ENCODE results near the gene NDUFV3.
A peak's percentile ranks its signal among the peaks of the same experiment; 100 is the strongest.
"Not testable (repeated sequence)": the region's sequence is repeated elsewhere in the genome, so short reads cannot be mapped to it uniquely, and the experiment has no call there.

Gene NDUFV3

DNA sequence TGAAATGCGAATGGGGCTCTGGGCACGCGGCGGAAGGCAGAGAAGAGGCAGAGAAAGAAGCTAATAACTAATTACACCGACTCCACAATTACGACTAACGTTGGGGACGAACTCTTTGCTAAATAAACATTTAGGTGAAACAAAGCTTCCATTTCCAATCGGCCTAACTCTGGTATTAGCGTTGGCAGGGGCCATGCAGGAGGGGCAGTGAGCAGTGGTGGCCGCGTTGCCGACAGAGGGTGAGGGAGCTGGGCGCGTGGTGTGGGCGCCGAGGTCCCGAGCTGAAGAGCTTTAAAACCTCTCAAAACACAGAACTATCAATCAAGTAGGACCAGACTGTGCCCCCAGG lies 553 bp upstream of the NDUFV3 start:
- no peak for DNase-seq (ENCODE audit: low spot score)

DNA sequence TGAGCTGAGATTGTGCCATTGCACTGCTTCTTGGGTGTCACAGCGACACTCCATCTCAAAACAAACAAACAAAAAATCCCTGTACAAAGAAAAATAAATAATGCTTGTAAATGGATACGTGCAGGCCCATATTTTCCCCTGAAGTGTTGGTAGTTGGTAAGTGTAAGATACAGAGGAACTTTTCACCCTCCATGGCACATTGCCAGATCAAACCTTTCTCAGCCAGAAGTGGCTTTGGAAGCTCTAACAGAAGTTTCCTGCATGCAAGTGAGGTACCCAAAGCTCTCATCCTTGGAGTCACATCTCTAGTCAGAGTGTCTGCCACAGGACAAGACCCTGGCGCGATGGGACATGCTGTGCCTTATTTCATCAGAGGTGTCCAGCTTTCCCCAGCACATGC lies 7.3 kb downstream of the NDUFV3 start:
- no peak for DNase-seq (ENCODE audit: low spot score)

DNA sequence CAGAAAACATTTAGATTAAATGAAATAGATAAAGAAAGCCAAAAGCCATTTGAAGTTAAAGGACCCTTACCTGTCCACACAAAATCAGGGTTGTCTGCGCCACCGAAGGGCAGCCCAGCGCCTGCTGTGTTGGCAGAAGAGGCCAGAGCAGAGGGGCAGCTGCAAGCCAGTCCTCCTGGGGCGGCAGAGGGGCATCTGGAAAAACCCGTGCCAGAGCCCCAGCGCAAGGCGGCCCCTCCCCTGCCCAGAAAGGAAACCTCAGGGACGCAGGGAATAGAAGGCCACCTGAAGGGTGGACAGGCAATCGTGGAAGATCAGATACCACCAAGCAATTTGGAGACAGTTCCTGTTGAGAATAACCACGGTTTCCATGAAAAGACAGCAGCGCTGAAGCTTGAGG lies 10.7 kb downstream of the NDUFV3 start:
- no peak for DNase-seq (ENCODE audit: low spot score)

DNA sequence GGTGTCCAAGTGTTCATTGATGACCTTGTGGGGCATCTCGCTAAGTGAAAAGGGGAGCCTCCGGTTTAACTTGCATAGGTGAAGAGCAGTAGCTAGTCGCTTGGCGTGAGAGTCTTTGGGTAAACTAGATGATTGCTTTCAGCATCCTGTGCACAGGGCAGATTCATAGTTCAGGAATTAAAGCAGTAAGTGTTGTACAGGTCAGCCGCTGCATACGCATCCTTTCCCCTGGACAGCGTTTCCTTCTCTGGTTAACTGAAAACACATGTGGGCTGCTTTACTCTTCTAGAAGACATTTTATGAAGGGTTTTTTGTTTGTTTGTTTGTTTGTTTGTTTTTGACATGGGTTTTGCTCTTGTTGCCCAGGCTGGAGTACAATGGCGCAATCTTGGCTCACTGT lies 12.1 kb downstream of the NDUFV3 start:
- DNase-seq (ENCODE audit: low spot score) = no peak

DNA sequence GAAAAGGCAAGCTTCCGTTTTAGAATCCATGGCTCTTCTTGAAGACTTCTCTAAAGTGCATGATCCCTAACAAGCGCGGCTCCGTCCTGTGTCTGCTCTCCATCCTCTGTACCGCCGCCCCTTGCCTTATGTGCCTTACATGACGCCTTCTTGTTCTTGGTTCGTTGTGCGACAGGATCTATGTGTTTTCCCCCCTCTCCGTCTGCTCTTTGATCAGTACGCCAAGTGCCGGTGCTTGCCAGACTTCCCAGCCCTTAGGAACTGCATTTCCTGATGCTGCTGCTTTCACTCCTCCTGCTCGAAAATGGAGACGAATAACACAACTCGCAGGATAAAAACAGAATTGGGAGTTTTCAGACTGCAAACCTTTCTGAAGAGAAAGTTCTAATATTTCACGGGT lies 13.1 kb downstream of the NDUFV3 start:
- DNase-seq (ENCODE audit: low spot score) = no peak

DNA sequence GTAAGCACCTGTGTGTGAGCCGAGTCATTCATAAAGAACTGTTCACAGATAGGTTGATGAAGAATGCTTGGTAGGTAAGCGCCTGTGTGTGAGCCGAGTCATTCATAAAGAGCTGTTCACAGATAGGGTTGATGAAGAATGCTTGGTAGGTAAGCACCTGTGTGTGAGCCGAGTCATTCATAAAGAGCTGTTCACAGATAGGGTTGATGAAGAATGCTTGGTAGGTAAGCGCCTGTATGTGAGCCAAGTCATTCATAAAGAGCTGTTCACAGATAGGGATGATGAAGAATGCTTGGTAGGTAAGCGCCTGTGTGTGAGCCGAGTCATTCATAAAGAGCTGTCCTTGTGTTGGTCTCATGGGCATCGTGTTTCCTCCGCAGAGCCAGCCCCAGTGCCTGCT lies 15.4 kb downstream of the NDUFV3 start:
- DNase-seq (ENCODE audit: low spot score) = not testable (repeated sequence)

DNA sequence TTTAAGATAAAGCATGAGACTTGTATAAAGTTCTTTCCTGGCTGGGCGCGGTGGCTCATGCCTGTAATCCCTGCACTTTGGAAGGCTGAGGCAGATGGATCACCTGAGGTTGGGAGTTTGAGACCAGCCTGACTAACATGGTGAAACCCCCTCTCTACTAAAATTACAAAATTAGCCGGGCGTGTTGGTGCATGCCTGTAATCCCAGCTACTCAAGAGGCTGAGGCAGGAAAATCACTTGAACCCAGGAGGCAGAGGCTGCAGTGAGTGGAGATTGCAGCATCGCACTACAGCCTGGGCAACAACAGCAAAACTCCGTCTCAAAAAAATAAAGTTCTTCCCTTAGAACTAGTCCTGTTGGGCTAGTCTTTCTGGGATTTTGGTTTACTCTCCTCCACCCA lies 18.8 kb downstream of the NDUFV3 start:
- not testable (repeated sequence) for DNase-seq (ENCODE audit: low spot score)

DNA sequence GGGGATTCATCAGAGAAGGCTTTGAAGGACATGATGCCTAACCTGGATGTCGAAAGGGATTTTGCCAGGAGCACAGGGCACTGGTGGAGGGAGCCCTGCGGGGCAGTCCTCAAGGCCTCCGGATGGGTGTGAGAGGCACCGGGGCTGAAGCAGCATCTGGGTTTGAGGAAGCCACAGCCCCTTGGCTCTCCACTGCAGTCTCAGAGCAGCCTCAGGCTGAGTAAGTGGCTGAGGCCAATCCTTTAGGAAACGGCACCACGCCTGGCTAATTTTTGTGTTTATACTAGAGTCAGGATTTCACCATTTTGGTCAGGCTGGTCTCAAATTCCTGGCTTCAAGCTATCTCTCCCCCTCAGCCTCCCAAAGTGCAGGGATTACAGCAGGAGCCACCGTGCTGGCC lies 20.4 kb downstream of the NDUFV3 start:
- no peak for DNase-seq (ENCODE audit: low spot score)

DNA sequence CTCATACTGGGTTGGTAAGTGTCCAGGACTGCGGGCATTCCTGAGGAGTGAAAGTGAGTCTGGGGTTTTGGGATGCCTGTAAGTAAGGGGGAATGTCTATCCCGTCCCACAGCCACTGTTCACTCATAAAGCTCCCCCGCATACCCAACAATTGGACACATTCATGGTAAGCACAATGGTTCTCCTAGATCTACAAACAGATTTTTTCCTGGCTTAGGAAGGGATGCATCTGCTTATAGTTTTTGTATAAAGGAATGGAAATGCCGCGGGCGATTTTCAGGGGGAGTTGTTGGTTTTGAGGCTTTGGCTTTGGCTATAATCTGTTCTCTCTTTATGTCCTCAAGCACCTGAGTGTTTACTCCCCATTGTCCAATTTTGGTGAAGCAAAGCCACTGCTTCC lies 25.2 kb downstream of the NDUFV3 start:
- DNase-seq (ENCODE audit: low spot score) = no peak

DNA sequence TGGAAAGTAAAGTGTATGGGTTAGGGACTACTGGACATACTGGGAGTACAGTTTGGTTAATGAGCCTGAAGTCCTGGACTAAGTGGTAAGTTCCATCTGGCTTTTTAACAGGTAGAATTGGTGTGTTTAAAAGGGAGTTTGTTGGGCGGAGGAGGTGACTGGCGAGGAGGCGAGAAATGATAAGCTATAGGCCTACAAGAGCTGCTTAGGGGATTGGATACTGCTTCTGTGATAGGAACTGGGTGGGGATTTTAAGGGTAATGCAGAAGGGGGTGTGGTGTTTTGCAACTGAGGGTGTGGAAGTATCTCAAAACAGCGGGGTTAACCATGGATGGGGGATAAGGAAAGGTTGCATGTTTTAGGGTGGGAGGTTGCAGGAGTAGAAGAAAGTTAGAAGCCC lies 28.8 kb downstream of the NDUFV3 start:
- DNase-seq (ENCODE audit: low spot score) = no peak

DNA sequence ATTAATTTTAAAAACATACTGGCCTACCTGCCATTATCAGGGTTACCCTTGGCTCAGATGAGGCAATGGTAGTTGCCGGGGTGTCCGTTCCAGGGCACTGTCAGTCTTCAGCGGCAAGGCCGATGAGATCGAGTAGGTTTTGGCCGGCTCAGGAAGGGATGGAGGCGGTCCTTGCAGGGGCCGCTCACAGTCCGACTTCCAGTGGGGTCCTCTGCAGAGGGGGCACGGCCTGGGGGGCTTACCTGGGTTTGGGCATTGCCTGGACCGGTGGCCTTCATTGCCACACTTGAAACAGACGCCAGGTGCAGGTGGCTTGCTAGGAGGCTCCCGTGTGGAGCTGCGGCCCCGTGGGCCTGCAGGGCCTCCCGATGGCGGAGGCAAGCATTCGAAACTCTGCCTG lies 29.8 kb downstream of the NDUFV3 start:
- no peak for DNase-seq (ENCODE audit: low spot score)

DNA sequence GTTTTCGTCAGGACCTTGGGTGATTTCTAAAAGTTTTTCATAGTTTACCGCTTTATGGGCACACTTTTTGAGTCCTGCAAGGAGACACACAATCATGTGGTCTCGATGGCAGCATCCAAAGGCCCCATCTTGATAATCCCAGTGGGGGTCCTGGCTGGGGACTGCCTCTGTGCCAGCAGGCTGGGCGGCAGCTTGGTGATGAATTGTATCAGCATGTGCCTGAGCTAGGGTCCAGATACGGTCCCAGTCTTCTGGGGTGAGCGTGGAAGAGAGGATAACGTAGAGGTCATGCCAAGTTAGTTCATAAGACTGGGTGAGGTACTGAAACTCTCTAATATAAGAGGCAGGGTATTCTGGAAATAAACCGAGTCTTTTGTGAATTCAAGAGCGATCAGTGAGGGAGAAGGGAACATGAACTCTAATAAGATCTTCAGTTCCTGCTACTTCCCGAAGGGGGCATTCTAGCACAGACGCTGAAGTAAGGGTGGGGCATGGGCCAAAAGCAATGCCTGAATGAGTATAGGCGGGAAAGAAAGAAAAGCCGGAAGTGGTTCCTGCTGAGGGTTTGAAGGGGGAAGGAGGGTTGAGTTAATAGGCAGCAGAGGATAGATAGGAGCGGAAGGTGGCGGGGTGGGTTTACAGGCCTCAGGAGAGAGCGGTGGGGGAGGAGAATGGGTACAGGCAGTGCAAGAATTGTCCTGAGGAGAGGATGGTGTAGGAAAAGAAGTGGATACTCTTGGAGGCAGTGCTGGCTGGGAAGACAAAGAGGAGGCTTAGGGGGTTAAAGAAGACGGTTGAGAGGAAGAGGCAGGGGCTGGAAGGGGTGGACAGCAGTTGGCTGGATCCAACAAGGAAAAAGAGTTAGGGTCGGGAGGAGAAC lies 30.7 kb downstream of the NDUFV3 start:
- DNase-seq (ENCODE audit: low spot score) = peak; percentile 81

DNA sequence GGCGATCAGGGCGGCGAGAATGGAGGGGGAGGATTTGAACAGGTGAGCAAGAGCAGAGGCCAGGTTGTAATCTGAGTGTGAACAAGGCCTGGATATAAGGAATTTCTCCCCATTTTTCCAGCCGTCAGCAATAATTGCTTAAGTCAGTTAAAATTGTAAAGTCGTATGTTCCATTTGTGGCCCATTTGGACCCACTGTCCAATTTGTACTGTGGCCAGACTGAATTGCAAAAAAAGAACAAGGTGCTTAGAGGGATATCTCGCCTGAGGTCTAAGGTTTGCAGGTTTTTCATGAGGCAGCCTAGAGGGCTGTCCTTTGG lies 31.3 kb downstream of the NDUFV3 start:
- no peak for DNase-seq (ENCODE audit: low spot score)

DNA sequence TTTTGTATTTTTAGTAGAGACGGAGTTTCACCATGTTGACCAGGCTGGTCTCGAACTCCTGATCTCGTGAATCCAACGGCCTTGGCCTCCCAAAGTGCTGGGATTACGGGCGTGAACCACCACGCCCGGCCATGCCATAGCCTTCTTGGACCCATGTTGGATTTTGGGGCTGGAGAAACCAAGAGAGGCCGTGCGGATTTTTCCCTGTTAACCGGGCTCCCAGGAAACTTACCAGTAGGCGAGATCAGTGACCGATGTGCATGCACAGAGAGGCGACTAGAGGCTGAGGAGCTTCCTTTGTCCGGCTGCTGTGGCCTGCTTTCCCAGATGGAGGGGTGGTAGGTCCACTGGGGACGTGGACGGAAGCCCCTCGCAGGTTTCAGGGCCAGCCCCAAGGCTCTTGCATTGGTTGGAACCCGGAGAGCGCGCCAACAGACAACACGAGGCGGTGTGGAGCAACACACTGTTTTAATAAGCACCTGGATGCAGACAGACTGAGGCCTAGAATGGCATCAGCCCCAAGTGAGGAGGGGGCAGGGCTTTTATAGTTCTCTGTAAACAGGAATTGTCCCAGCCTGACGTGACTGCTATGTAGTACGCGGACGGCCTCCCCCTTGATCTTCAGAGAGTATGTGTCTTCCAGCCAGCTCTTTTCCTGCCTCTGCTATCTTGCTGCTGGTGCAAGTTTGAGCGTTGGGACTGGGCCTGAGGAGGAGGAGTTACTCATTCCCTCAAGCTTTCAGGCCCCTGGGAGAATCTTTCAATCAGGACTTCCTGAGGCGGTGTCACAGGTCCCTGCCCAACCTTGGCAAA lies 32.2 kb downstream of the NDUFV3 start, which contains the start of gene ERVH48-1:
TSS of gene ERVH48-1 (minus strand) at position 517 of the 813 bp plus-strand sequence. CDS start 6,624 bp downstream, outside the sequence.
- DNase-seq (ENCODE audit: low spot score) = no peak

DNA sequence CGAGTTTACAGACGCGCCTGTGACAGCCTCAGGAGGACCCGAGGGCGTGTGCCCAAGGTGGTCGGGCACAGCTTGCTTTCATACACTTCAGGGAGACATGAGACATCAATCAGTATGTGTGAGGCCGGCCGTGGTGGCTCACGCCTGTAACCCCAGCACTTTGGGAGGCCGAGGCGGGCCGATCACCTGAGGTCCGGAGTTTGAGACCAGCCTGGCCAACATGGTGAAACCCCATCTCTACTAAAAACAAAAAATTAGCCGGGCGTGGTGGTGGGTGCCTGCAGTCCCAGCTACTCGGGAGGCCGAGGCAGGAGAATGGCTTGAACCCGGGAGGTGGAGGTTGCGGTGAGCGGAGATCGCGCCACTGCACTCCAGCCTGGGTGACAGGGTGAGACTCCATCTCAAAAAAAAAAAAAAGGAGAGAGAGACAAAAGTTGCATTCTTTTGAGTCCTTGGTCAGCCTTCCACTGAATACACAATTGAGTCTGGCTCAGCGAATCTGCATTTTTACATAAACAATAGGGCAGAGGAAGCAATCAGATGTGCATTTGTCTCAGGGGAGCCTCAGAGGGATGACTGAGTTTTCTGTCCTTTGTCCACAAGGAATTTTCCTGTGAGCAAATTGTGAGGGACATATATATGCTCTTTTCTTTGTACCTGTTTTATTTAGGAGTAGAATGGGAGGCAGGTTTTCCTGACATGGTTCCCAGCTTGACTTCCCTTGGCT lies 34.5 kb downstream of the NDUFV3 start:
- peak; percentile 72 for DNase-seq (ENCODE audit: low spot score)

DNA sequence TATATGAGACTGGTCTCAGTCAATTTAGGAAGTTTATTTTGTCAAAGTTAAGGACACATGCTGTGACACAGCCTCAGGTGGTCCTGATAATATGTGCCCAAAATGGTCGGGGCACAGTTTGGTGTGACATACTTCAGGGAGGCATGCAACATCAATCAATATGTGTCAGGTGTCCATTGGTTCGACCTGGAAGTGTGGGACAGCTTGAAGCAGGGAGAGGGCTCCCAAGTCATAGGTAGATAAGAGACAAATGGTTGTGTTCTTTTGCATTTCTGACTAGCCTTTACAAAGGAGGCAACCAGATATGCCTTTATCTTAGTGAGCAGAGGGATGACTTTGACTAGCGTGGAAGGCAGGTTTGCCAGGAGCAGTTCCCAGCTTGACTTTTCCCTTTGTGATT lies 36.9 kb downstream of the NDUFV3 start:
- DNase-seq (ENCODE audit: low spot score) = no peak

DNA sequence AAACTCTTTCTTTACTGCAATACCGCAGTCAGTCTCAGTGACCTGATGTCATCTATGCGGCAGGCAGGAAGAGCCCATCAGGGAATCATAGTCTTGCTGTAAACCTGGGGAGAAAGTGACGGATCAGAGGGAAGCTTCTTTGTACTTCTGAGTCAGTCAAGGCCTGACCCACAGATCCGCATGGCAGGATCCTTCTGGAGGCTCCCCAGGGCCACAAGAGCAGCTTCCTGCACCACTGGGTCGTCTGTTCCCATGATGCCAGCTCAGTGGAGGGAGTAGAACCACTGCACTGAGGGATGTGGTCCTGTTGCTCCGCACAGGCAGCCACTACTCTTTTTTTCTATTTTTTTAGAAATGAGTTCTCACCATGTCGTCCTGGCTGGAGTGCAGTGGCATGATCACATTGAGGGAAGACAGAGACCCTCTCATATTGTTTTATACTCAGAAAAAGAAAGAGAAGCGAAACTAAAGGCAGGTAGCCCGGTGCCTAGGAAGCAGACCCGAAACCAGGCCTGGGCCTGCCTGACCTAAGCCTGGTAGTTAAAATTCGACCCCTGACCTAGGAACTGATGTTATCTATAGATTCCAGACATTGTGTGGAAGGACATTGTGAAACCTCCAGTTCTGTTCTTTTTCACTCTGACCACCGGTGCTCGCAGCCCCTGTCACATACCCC lies 38.6 kb downstream of the NDUFV3 start:
- no peak for DNase-seq (ENCODE audit: low spot score)

DNA sequence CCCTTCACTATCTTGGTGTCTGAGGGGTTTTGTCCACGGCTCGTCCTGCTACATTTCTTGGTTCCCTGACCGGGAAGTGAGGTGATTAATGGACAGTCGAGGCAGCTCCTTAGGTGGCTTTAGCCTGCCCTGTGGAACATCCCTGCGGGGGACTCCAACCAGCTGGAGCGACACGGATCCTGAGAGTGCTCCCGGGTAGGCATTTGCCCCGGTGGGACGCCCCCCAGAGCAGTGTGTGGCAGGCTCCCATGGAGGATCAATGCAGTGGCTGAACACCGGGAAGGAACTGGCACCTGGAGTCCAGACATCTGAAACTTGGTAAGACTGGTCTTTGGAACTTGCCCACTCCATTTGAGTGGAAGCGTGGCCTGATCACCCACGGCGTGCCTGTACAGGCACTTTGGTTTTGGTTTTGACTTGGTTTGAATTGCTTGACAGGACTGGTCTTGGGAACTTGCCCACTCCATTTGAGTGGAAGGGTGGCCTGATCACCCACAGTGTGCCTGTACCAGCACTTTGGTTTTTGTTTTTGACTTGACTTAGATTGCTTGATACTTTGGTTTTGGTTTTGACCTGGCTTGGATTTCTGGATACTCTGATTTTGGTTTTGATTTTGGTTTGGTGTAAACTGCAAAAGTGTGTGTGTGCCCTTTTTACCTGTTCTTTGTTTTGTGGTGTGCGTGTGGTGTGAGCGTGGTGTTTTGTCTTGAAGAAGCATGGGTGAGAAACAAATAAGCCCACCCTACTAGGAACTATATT lies 39.4 kb downstream of the NDUFV3 start:
- DNase-seq (ENCODE audit: low spot score) = not testable (repeated sequence)

DNA sequence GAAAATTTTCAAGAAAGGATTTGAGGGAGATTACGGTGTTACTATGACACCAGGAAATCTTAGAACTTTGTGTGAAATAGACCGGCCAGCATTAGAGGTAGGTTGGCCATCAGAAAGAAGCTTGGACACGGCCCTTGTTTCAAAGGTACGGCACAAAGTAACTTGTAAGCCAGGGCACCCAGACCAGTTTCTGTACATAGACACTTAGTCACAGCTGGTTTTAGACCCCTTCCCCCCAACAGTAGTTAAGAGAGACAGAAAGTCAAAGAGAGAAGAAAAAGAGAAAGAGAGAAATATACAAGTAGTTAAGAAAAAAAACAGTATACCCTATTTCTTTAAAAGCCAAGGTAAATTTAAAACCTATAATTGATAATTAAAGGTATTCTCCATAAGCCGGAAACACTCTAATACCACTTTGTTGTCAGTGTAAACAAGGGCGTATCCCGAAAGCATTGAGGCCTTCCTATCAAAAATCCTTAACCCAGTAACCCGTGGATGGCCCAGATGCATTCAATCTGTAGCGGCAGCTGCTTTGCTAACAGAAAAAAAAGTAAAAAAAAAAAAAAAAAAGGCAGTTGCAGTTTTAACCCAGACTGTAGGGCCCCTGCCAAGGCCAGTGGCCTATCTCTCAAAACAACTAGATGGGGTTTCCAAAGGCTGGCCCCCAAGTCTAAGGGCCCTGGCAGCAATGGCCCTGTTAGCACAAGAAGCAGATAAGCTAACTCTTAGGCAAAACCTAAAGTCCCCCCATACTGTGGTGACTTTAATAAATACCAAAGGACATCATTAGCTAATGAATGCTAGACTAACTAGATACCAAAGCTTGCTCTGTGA lies 40.2 kb downstream of the NDUFV3 start:
- not testable (repeated sequence) for DNase-seq (ENCODE audit: low spot score)

DNA sequence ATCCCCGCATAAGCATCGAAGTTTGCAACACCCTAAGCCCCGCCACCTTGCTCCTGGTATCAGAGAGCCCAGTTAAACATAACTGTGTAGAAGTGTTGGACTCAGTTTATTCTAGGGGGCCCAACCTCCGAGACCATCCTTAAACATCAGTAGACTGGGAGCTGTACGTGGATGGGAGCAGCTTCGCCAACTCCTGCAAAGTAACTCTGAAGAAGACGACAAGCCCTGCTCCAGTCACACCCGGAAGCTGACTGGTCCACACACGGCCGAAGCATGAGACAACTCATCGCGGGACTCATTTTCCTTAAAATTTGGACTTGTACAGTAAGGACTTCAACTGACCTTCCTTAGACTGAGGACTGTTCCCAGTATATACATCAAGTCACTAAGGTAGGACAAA lies 40.9 kb downstream of the NDUFV3 start:
- not testable (repeated sequence) for DNase-seq (ENCODE audit: low spot score)

Data from putamen (tissue), 1 donor.